GM18951 (cell line): ENCODE measurements around the gene HOXD9.

Experiments used
- POLR2A ChIP-seq: IDR thresholded peaks from 4 replicates; pipeline ENCODE4 v1.6.1; 2011; ENCODE audit warnings: mild to moderate bottlenecking; ENCODE audit not compliant: insufficient read length, insufficient read depth; ENCODE audit errors: extremely low read depth
- in situ Hi-C: fragments of 300-500 bp; cut with MboI; formaldehyde crosslinking; loops from one replicate; pipeline ENCODE4 v1.12.0; 2022; ENCODE audit warnings: low sequenced_read_pairs, mixed read lengths, inconsistent platforms; ENCODE audit not compliant: unreplicated experiment

HOXD9 gene

GRCh38 chr2:176097820-176098365 lies 24.6 kb upstream of the HOXD9 start:
- no peak for TF ChIP-seq POLR2A
- in situ Hi-C loops = loop anchor here (10.0 kb wide), 1 partner anchor 733 kb away; no protein-coding TSS in a partner anchor

DNA sequence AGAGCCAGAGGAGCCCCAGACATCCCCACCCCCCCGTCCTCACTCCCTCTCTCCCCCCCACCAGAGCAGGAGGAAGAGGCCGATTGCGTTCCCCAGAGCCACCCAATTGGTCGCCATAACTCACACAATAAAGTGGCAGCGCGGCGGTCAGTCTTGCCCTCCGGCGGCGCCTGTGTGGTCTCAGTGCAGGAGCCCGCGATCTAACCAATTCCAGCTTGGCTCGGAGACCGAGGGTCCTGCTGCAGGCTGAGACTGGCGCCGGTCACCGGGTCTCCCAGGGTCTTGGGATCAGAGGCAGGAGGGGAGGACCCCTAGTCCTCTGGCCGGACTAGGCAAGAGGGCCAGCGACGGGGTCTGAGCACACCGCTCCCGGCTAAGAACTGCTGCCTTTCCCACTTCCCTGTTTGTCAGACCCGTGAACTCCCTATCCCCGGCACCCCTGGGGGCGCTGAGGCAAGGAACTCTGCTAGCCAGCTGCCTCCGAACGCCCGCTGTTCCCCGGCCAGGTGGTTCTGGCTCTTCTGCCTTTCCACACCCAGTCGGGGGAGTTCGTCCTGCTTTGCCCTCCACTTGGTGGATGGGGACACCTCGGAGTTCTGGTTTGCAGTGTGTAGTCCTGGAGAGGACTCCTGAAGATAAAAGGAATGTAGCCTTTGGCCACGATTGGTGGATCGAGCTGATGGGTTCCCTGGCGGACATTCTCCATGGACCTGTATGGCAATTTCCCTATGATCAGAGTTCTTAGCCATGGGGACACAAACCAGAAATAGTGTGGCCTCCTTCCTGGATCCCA lies 24.0 kb upstream of the HOXD9 start:
- no peak for TF ChIP-seq POLR2A
- in situ Hi-C loops = loop anchor here (10.0 kb wide), 1 partner anchor 734 kb away; no protein-coding TSS in a partner anchor

GRCh38 chr2:176099159-176099727 lies 23.3 kb upstream of the HOXD9 start:
- TF ChIP-seq POLR2A = no peak
- in situ Hi-C loops = loop anchor here (10.0 kb wide), 1 partner anchor 734 kb away; no protein-coding TSS in a partner anchor

DNA sequence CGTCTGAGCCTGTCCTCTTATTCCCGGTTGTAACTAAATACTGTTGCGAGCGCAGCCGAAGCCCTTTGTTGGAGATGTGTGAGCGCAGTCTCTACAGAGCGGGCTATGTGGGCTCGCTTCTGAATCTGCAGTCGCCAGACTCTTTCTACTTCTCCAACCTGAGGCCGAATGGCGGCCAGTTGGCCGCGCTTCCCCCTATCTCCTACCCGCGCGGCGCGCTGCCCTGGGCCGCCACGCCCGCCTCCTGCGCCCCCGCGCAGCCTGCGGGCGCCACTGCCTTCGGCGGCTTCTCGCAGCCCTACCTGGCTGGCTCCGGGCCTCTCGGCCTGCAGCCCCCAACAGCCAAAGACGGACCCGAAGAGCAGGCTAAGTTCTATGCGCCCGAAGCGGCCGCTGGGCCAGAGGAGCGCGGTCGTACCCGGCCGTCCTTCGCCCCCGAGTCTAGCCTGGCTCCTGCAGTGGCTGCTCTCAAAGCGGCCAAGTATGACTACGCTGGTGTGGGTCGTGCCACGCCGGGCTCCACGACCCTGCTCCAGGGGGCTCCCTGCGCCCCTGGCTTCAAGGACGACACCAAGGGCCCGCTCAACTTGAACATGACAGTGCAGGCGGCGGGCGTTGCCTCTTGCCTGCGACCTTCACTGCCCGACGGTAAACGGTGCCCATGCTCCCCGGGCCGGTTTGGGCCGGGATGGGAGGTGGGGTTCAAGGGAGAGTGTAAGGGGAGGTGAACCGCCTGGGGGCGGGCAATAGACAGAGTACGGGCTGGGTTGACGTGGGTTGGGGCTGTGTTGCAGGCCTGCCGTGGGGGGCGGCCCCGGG lies 22.6 kb upstream of the HOXD9 start, which contains the start of gene HOXD12:
Gene HOXD12 (plus strand): TSS at position 68 of the 819 bp plus-strand sequence. CDS start 7 bp downstream, at position 75.
- no peak for TF ChIP-seq POLR2A
- in situ Hi-C loops = loop anchor here (10.0 kb wide), 1 partner anchor 735 kb away; no protein-coding TSS in a partner anchor

DNA sequence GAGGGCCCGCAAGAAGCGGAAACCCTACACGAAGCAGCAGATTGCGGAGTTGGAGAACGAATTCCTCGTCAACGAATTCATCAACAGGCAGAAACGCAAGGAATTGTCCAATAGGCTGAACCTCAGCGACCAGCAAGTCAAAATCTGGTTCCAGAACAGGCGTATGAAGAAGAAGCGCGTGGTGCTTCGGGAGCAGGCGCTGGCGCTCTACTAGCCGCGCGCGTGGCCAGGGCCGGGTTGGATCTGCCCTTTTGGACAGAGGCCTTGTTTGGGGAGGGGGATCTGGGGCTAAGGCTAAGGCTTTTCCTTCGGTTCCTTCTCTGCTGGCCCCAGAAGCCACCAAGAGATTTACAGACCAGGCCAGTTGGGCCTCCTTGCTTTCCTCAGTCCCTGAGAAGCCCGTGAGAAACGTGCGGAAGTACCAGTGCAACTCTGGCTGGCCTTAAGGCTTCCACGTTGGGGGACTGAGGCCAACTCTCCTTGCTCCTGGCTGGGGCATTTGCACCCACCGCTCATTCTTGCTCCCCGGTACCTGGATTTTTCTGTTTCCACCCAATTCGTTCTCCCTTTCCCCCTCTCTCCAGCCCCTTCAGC lies 21.9 kb upstream of the HOXD9 start:
- no peak for TF ChIP-seq POLR2A
- in situ Hi-C loops = no loop called here

DNA sequence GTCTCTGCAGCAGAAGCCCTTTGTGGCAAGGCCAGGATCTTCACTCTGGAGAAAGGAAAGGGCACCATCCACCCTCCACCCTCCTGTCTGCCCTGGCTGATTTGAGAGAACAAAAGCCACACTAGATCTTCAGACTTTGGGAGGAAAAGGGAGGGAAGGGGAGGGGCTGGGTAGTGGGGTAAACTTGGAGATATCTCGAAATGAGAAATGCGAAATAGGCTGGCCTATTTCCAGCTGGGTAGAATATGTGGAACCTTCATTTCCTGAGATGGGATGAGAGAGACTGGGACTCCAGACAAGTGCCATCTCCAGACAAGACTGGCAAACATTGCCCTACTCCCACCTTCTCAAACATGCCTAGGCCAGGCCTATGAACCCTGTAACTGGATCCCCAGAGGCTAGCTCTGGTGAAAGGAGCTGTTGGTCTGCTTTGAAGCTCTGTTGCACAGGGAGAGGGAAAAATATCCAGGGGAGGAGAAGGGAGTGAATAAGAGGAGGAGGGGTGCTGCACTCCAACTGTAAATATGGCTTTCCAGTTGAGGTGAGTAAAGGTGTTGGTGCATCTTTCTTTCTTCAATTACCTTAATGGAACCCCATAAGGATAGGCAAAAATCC lies 21.2 kb upstream of the HOXD9 start:
- in situ Hi-C loops = no loop called here

DNA sequence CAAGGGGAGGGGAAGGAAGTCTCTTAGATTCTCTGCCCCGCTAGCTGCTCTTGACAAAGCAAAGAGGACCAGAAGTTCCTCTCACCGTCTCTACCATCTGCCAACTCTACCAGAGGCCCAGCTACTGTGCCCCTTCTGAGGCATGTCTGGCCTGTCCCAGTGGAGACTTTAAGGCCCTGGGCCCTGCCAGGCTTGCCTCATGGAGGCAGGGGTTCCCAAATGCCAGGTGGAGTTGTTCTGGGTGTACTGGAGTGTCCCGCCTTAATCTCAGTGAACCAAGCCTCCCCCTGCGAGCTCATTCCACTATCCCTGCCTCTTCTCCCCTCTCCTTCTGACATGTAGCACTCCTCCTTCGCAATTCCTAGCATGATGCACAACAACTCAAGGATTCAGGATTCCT lies 20.7 kb upstream of the HOXD9 start:
- TF ChIP-seq POLR2A = no peak

More for the DNA sequence above, 21.2 kb upstream of the HOXD9 start:
- no peak for TF ChIP-seq POLR2A

DNA sequence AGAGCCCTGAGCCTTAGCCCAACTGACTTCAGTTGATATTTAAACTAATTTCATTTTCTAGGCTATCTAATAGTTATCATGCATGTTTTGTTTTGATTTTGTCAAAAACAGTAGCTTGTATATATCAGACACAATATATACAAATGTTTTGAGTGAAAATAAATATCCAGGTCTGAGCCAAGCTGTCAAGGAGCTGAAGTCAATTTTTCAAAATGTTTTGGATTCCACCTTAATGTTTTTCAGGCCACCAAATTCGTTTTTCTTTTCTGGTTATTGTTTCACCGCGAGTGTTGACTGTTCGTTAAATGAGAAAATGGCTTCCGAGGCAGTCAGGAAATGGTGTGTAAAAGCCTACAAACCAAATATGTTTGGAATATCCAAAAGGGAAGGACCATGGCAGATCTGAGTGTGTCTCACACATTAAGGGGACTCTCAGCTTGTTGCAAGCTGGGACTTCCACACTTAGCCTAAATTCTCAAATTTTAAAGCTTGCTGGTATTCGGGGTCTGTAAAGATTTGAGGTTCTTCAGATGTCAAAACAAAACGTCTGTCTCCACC lies 20.1 kb upstream of the HOXD9 start:
- in situ Hi-C loops = no loop called here
- TF ChIP-seq POLR2A = no peak

More for the DNA sequence above, 20.7 kb upstream of the HOXD9 start:
- in situ Hi-C loops = no loop called here

- TF ChIP-seq POLR2A = no peak
- in situ Hi-C loops = no loop called here
Measured at GRCh38 chr2:176103194-176103593, 19.3 kb upstream of the HOXD9 start.

DNA sequence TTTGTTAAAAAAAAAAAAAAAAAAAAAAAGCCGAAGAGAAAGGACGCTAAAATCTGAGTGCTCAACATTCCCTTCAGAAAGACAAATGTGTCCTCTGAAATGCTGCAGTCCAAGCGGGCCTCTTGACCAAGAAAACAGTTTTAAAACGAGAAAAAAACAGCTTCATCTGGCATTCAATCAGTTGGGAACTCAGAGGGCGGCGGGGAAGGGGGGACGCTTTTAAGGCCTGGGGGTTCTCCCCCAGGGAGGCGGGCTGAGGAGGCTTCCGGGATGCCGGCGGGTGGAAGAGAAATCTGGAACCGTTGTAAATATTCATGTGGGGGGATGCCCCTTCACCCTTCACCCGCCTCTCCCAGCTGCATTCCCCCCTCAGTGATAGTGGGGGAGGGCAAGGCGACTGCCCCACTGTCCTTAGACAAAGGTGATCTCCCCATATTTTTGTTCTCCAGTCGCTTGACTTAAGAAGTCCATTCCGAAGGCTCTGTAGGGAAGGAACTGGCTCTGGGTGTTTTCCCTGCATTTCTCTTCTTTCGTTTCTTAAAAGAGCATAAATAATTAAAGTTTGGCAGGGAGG lies 18.7 kb upstream of the HOXD9 start:
- in situ Hi-C loops = no loop called here

GRCh38 chr2:176104316-176105077 lies 18.0 kb upstream of the HOXD9 start:
- in situ Hi-C loops = no loop called here
- TF ChIP-seq POLR2A = no peak

More for the DNA sequence above, 18.7 kb upstream of the HOXD9 start:
- TF ChIP-seq POLR2A = no peak
